PC-3 (cell line): ENCODE data around the gene BCL11A. TPM values are rescaled to one million over a fixed set of nuclear protein-coding genes. Genes with fewer than 3 reads are reported as not detected.

Source experiments
- ATAC-seq: fragments of 200-7000 bp; cut with Tn5 transposase; 2 replicates; pipeline ENCODE4 v1.9.1; 2020; ENCODE audit warnings: mild to moderate bottlenecking, moderate library complexity
- BruUV-seq: library from RNA; stranded (reverse); fragments of 400-500 nt; replicated peaks from 2 replicates; lab custom pipeline; 2021; lab: Mats Ljungman, UMichigan
- CTCF ChIA-PET: fragments of 300-600 bp; sonication (Branson Sonifier 250); formaldehyde crosslinking; loops from one replicate; lab custom pipeline; 2022; ENCODE audit warnings: antibody characterized with exemption; lab: Charles Lee
- POLR2A ChIA-PET: fragments of 300-600 bp; sonication (Branson Sonifier 250); formaldehyde crosslinking; loops from one replicate; lab custom pipeline; 2022; ENCODE audit warnings: antibody characterized with exemption; ENCODE audit not compliant: unreplicated experiment; lab: Charles Lee
- DNase-seq: peaks from one replicate; pipeline ENCODE4 v3.0.0-alpha.2; 2015
- H2AFZ ChIP-seq: fragments of 300-600 bp; sonication (generic); 2 replicates; pipeline ENCODE4 v1.6.0; 2016; ENCODE audit warnings: antibody characterized with exemption, low read length
- H3F3A ChIP-seq: fragments of 300-600 bp; sonication (generic); one replicate; pipeline ENCODE4 v1.6.0; 2017; ENCODE audit warnings: antibody characterized with exemption, low read length, control low read depth, mild to moderate bottlenecking; ENCODE audit not compliant: unreplicated experiment
- H3K27ac ChIP-seq: fragments of 300-600 bp; sonication (generic); 2 replicates; pipeline ENCODE4 v1.5.1; 2016; ENCODE audit warnings: mild to moderate bottlenecking, low read length
- H3K27me3 ChIP-seq: fragments of 300-600 bp; sonication (generic); 2 replicates; pipeline ENCODE4 v1.6.1; 2016; ENCODE audit warnings: low read length, mixed read lengths
- H3K36me3 ChIP-seq: fragments of 300-600 bp; sonication (generic); 2 replicates; pipeline ENCODE4 v1.6.1; 2016; ENCODE audit warnings: low read depth, mixed run types, low read length, mixed read lengths
- H3K4me1 ChIP-seq: fragments of 300-600 bp; sonication (generic); 2 replicates; pipeline ENCODE4 v1.5.1; 2016; ENCODE audit warnings: low read length; ENCODE audit not compliant: insufficient read depth
- H3K4me2 ChIP-seq: fragments of 300-600 bp; sonication (generic); 2 replicates; pipeline ENCODE4 v1.6.0; 2016; ENCODE audit warnings: low read length
- H3K4me3 ChIP-seq: fragments of 300-600 bp; sonication (generic); 2 replicates; pipeline ENCODE4 v1.5.1; 2016; ENCODE audit warnings: mild to moderate bottlenecking, low read length, mixed read lengths
- H3K79me2 ChIP-seq: fragments of 300-600 bp; sonication (generic); 2 replicates; pipeline ENCODE4 v1.6.1; 2017; ENCODE audit warnings: low read length, mixed read lengths
- H3K9ac ChIP-seq: fragments of 300-600 bp; sonication (generic); 2 replicates; pipeline ENCODE4 v1.6.0; 2016; ENCODE audit warnings: mild to moderate bottlenecking, low read length
- H3K9me2 ChIP-seq: fragments of 300-600 bp; sonication (generic); replicated peaks from 2 replicates; pipeline ENCODE4 v1.6.1; 2016; ENCODE audit warnings: mixed run types, low read length, mixed read lengths
- H3K9me3 ChIP-seq: fragments of 300-600 bp; sonication (generic); 2 replicates; pipeline ENCODE4 v1.6.1; 2016; ENCODE audit warnings: low read length, mixed read lengths
- H4K20me1 ChIP-seq: fragments of 300-600 bp; sonication (generic); 2 replicates; pipeline ENCODE4 v1.6.1; 2016; ENCODE audit warnings: low read length, mixed read lengths
- EZH2 ChIP-seq: fragments of 300-600 bp; sonication (generic); IDR thresholded peaks from one replicate; pipeline ENCODE4 v1.6.1; 2017; ENCODE audit warnings: antibody characterized with exemption, mild to moderate bottlenecking, low read length; ENCODE audit not compliant: unreplicated experiment
- EZH2phosphoT487 ChIP-seq: fragments of 300-600 bp; sonication (generic); IDR thresholded peaks from 2 replicates; pipeline ENCODE4 v1.6.1; 2018; ENCODE audit warnings: mild to moderate bottlenecking, antibody characterized with exemption, low read length, borderline replicate concordance
- intact Hi-C: fragments of 100-400 bp; cut with micrococcal nuclease; formaldehyde crosslinking; loops from 2 replicates; pipeline ENCODE4 v1.9.0; 2023
- total RNA-seq: library from RNA; depleted of rRNA; stranded (reverse); fragments of >200 nt; gene quantifications from 2 replicates; pipeline ENCODE4 v1.2.3, GENCODE V29; 2014
- TF ChIP-seq, protein P1 (sequence below): fragments of 300-600 bp; sonication (generic); conservative IDR thresholded peaks from 2 replicates; pipeline ENCODE4 v1.5.1; 2017; ENCODE audit warnings: antibody characterized with exemption, low read depth, mild to moderate bottlenecking, low read length

The BCL11A gene
- total RNA-seq, 1 experiment from 2014 or later = 4.6 TPM

GRCh38 chr2:60559880-60560279, 6.4 kb upstream of the BCL11A start:
- peaks cover 82% of the 10 kb centered on the region for H3K27me3 ChIP-seq

DNA sequence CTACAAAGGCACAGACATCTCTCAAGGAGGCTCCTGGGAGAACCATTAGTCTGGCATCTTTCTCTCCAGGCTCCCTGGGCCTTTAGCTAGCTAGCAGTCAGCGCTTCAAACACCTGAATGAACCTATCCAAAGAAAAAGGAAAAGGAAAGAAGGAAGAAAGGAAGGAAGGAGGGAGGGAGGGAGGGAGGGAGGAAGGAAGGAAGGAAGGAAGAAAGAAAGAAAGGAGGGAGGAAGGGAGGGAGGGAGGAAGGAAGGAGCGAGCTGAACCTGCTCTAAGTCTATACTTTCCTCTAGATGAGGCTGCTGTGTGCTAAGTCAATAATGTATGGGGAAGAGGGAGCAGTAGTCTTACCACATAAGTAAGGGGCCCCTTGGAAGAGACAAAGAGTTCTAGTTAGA, 5.1 kb upstream of the BCL11A start:
- ATAC-seq = no peak
- BruUV-seq = no TSS peak

More at GRCh38 chr2:60559880-60560279, 6.4 kb upstream of the BCL11A start:
- no TSS peak for BruUV-seq
- POLR2A ChIA-PET = no interaction called here
- Histone ChIP-seq H3K4me3 (no peak overlapping the region), H3F3A (no peaks in the 10 kb centered on the region), H3K36me3 (no peaks in the 10 kb centered on the region), H2AFZ (no peak overlapping the region), H4K20me1 (no peaks in the 10 kb centered on the region), H3K9me2 (no peaks in the 10 kb centered on the region), H3K4me2 (no peak overlapping the region), H3K4me1 (no peaks in the 10 kb centered on the region), H3K79me2 (no peaks in the 10 kb centered on the region), H3K27ac (no peak overlapping the region), H3K9ac (no peak overlapping the region), H3K9me3 (no peaks in the 10 kb centered on the region)
- intact Hi-C loops = no loop called here
- DNase-seq (no peak), ATAC-seq (no peak)
- CTCF ChIA-PET = interaction anchor here (1.9 kb wide), 1 partner anchor 22 kb away, joined by 12 read pairs; no protein-coding TSS in a partner anchor
- no peak for TF ChIP-seq EZH2phosphoT487
- TF ChIP-seq, protein P1, sequence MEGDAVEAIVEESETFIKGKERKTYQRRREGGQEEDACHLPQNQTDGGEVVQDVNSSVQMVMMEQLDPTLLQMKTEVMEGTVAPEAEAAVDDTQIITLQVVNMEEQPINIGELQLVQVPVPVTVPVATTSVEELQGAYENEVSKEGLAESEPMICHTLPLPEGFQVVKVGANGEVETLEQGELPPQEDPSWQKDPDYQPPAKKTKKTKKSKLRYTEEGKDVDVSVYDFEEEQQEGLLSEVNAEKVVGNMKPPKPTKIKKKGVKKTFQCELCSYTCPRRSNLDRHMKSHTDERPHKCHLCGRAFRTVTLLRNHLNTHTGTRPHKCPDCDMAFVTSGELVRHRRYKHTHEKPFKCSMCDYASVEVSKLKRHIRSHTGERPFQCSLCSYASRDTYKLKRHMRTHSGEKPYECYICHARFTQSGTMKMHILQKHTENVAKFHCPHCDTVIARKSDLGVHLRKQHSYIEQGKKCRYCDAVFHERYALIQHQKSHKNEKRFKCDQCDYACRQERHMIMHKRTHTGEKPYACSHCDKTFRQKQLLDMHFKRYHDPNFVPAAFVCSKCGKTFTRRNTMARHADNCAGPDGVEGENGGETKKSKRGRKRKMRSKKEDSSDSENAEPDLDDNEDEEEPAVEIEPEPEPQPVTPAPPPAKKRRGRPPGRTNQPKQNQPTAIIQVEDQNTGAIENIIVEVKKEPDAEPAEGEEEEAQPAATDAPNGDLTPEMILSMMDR = no peak
- TF ChIP-seq EZH2 = no peak

DNA sequence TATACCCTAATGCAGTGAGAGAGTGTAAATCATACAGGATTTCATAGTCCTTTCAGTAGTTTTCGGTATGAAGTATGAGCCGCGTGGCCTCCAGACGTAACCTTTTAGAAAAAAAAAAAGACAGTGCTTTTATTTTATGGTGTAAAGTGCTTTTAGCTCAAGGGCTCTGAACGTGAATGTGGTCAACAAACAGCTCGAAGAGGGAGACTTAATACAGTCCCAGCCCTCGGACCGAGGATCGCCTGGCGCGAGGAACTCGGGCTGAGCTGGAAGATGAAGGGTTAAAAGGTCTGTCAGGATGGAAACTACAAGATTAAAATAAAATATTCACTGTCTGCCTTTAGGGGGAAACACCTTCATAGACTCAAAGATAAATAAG, 4.0 kb upstream of the BCL11A start:
- H4K20me1 ChIP-seq = no peaks in the 10 kb centered on the region
- no peak overlapping the region for H3K4me2 ChIP-seq
- H3K9ac ChIP-seq = no peak overlapping the region
- H3F3A ChIP-seq = no peaks in the 10 kb centered on the region
- no peak overlapping the region for H3K27ac ChIP-seq
- H3K79me2 ChIP-seq = peaks cover 7% of the 10 kb centered on the region
- no TSS peak for BruUV-seq
- ChIA-PET CTCF (no interaction called here), POLR2A (no interaction called here)
- H3K4me1 ChIP-seq = no peaks in the 10 kb centered on the region
- DNase-seq (no peak), ATAC-seq (no peak)
- no peaks in the 10 kb centered on the region for H3K36me3 ChIP-seq
- H2AFZ ChIP-seq = no peak overlapping the region
- peaks cover 62% of the 10 kb centered on the region for H3K27me3 ChIP-seq
- no peak overlapping the region for H3K4me3 ChIP-seq
- TF ChIP-seq EZH2 (no peak), EZH2phosphoT487 (no peak)
- TF ChIP-seq, protein P1 = no peak
- H3K9me2 ChIP-seq = no peaks in the 10 kb centered on the region
- no peaks in the 10 kb centered on the region for H3K9me3 ChIP-seq
- intact Hi-C loops = no loop called here

More for the DNA sequence above, 5.1 kb upstream of the BCL11A start:
- H3K4me2 ChIP-seq = no peak overlapping the region
- H3K27ac ChIP-seq = no peak overlapping the region
- H3K4me1 ChIP-seq = no peaks in the 10 kb centered on the region
- H4K20me1 ChIP-seq = no peaks in the 10 kb centered on the region
- H3K9me2 ChIP-seq = no peaks in the 10 kb centered on the region
- intact Hi-C loops = no loop called here
- CTCF ChIA-PET = interaction anchor here (0.7 kb wide), 1 partner anchor 8 kb away, joined by 3 read pairs; no protein-coding TSS in a partner anchor
- H3K9ac ChIP-seq = no peak overlapping the region
- no peaks in the 10 kb centered on the region for H3K79me2 ChIP-seq
- no peak overlapping the region for H2AFZ ChIP-seq
- H3K36me3 ChIP-seq = no peaks in the 10 kb centered on the region
- POLR2A ChIA-PET = no interaction called here
- H3K4me3 ChIP-seq = no peak overlapping the region
- DNase-seq = no peak
- H3K27me3 ChIP-seq = peaks cover 71% of the 10 kb centered on the region
- H3F3A ChIP-seq = no peaks in the 10 kb centered on the region
- TF ChIP-seq EZH2 = no peak
- no peak for TF ChIP-seq EZH2phosphoT487
- TF ChIP-seq, protein P1 = no peak
- H3K9me3 ChIP-seq = no peaks in the 10 kb centered on the region
